ENCODE results near the gene LENG9.
"Not testable (repeated sequence)": the region's sequence is repeated elsewhere in the genome, so short reads cannot be mapped to it uniquely, and the experiment has no call there.

Gene LENG9

GRCh38 chr19:54463531-54464043 is at the start of gene LENG9:
Gene LENG9, minus strand, starts transcription at chr19:54463778. Its CDS starts 252 bp downstream, at chr19:54463526.
- ChIA-PET POLR2A (interaction anchor here (0.5 to 3.0 kb wide), 9 partner anchors 10 to 944 kb away, joined by 3 to 20 read pairs (median 3); partner anchors contain the start of genes CDC42EP5, LENG8 and UBE2S), CTCF (interaction anchor here (0.7 to 2.6 kb wide), 3 partner anchors 10 to 15 kb away, joined by 3 to 11 read pairs (median 4); no protein-coding TSS in a partner anchor)
- peak; percentile 92 for DNase-seq (ENCODE audit: extremely low spot score)
- TF ChIP-seq CTCF (IDR thresholded peaks at IDR 0.05; ENCODE audit: control extremely low read depth, extremely low read depth, low read depth, missing control alignments), result no peak

- POLR2A ChIA-PET; DNase-seq (ENCODE audit: extremely low spot score); CTCF ChIA-PET: not testable (repeated sequence)
These were observed 45.8 kb upstream of the LENG9 start for GRCh38 chr19:54509200-54509940.

- DNase-seq (ENCODE audit: extremely low spot score); POLR2A ChIA-PET; CTCF ChIA-PET: not testable (repeated sequence)
These were observed 44.9 kb upstream of the LENG9 start for GRCh38 chr19:54508487-54508886.

GRCh38 chr19:54507824-54508223 is 44.2 kb upstream of the LENG9 start:
- TF ChIP-seq CTCF (IDR thresholded peaks at IDR 0.05; ENCODE audit: control extremely low read depth, extremely low read depth, low read depth, missing control alignments), result no peak
- ChIA-PET CTCF (no interaction called here), POLR2A (no interaction called here)
- no peak for DNase-seq (ENCODE audit: extremely low spot score)

DNA sequence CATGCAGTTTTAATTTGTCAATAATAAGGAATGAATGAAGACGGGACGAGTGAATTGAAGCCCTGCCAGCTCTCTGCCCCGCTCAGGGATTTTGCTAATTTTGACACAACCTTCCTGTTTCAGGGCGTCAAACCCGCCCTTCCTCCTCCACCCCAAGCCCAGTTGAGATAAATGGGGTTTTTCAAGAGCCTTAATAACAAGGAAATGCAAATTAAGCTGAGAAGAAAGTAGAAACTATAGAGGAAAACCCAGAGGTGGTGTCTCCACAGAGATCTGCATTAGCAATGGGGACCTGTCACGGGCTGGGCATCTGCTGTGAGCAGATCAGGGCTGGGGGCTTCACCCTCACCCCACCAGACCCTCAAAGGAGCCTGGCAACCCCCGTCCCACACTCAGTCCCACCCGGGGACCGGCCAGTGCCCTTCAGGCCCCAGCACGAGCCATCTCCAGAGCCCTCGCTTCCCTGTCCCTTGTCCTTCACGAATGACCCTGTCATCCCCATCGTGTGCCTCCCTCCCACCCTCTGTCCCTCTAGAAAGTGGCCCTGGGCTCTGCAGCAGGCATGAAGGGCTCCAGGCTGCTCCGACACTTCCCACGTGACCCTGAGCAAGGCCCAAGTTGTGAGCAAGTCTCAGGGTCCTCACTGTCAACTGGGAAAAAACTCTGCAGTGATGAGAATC is 43.6 kb upstream of the LENG9 start:
- CTCF ChIA-PET, result interaction anchor here (1.2 kb wide), 1 partner anchor 110 kb away, joined by 3 read pairs; no protein-coding TSS in a partner anchor
- DNase-seq (ENCODE audit: extremely low spot score); POLR2A ChIA-PET: not testable (repeated sequence)

- no peak for DNase-seq (ENCODE audit: extremely low spot score)
- ChIA-PET CTCF (interaction anchor here (1.1 to 1.2 kb wide), 2 partner anchors 11 to 111 kb away, joined by 3 read pairs; no protein-coding TSS in a partner anchor), POLR2A (no interaction called here)
- no peak for TF ChIP-seq CTCF (IDR thresholded peaks at IDR 0.05; ENCODE audit: control extremely low read depth, extremely low read depth, low read depth, missing control alignments)
These were observed 42.5 kb upstream of the LENG9 start for GRCh38 chr19:54506079-54506478.

DNA sequence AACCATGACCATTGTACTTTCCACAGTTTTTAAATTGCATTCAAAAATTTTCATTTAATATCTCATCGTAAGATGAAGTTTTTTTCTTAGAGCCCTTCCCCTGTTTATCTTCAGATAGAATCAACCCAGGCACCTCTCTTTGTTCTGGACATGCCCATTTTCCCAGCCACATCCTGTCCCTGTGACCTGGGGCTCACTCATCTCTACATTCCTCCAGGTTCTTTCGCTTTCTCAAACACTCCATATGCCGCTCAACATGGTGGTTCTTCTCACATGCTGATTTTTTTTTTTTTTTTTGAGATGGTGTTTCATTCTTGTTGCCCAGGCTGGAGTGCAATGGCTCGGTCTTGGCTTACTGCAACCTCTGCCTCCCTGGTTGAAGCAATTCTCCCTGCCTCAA is 42.0 kb upstream of the LENG9 start:
- POLR2A ChIA-PET; DNase-seq (ENCODE audit: extremely low spot score): not testable (repeated sequence)
- CTCF ChIA-PET, result interaction anchor here (1.1 kb wide), 1 partner anchor 10 kb away, joined by 3 read pairs; no protein-coding TSS in a partner anchor

DNA sequence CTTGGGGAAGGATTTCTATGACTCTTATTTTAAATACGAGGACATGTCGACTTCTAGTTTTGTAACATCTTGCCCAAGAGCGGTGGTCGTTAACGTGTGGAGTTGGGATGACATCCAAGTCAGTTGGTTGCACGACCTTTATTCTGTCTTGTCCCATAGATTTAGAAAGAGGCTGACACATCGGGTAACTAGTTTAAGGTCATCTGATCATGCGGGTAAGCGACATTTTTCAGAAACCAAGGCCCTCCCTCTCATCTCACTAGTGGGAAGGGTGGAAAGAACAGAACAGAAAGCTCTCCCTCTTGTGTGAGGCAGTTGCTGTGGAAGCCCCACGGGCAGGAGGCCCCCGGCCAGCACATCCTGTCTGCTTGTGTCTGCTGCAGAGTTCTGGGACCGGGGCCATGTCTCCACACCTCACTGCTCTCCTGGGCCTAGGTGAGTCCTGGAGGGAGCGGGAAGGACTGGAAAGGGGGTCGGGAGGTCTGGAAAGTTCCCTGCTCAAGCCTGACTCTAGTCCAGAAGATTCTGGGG is 39.0 kb upstream of the LENG9 start, which contains the start of gene LAIR2:
Gene LAIR2, plus strand, starts transcription at position 314 of the 531 bp plus-strand sequence. Its CDS starts 88 bp downstream, at position 402.
- no peak for TF ChIP-seq CTCF (IDR thresholded peaks at IDR 0.05; ENCODE audit: control extremely low read depth, extremely low read depth, low read depth, missing control alignments)
- ChIA-PET POLR2A (no interaction called here), CTCF (no interaction called here)
- no peak for DNase-seq (ENCODE audit: extremely low spot score)

DNA sequence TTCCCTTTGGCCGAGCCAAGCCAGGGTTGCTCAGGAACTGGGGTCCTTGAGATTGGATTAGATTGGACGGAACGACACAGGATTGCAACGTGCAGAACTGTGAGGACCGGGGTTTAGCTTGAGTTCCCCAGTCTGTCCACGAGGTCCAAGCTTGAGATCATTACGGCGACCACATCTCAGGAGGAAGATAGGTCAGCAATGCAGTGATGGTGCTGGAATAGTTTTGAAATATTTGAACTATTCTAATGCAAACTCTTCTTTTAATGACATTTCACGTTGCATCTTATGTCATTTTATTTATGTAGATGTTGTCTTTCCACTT is 34.8 kb upstream of the LENG9 start:
- DNase-seq (ENCODE audit: extremely low spot score); CTCF ChIA-PET; POLR2A ChIA-PET: not testable (repeated sequence)

GRCh38 chr19:54497747-54498450 is 34.3 kb upstream of the LENG9 start:
- CTCF ChIA-PET; DNase-seq (ENCODE audit: extremely low spot score); POLR2A ChIA-PET: not testable (repeated sequence)

DNA sequence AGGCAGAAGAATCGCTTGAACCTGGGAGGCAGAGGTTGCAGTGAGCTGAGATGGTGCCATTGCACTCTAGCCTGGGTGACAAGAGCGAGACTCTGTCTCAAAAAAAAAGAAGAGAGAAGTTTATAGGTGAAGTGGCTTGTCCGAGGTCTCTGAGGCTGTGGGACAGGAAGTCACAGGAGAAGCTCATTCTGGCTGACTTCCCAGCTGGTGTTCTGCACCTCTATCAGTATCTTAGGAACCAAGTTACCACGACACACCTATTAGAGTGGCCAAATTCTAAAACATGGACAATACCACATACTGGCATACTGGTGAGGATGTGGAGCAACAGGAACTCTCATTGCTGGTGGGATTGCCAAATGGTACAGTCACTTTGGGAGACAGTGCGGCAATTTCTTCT is 31.7 kb upstream of the LENG9 start:
- CTCF ChIA-PET, result interaction anchor here (1.1 to 2.8 kb wide), 7 partner anchors 9 to 179 kb away, joined by 3 to 12 read pairs (median 4); partner anchors contain the start of gene CDC42EP5
- POLR2A ChIA-PET; DNase-seq (ENCODE audit: extremely low spot score): not testable (repeated sequence)

All from GM10248 (cell line).